ENCODE data around the gene PRLH. TPM values are rescaled to one million over a fixed set of nuclear protein-coding genes. Genes with fewer than 3 reads are reported as not detected.

The PRLH gene
- total and polyA plus RNA-seq, 2 donors = not detected

- H3K4me1 ChIP-seq (ENCODE audit: insufficient read depth) = no peaks in the 10 kb centered on the region
- H3K27ac ChIP-seq (ENCODE audit: low read depth) = no peak overlapping the region
- WGBS = 72% methylated on average over 13 of the region's 13 CpGs
- DNase-seq (ENCODE audit: extremely low spot score) = no peak
- H3K4me3 ChIP-seq (ENCODE audit: low read depth, low read length) = no peak overlapping the region
- H3K36me3 ChIP-seq (ENCODE audit: insufficient read depth) = no peaks in the 10 kb centered on the region
Measured at GRCh38 chr2:237546876-237547395, 19.4 kb upstream of the PRLH start.

- WGBS = 47% methylated on average over 11 of the region's 11 CpGs
- no peak overlapping the region for H3K27ac ChIP-seq (ENCODE audit: low read depth)
- no peak overlapping the region for H3K4me3 ChIP-seq (ENCODE audit: low read depth, low read length)
- no peaks in the 10 kb centered on the region for H3K4me1 ChIP-seq (ENCODE audit: insufficient read depth)
- H3K36me3 ChIP-seq (ENCODE audit: insufficient read depth) = no peaks in the 10 kb centered on the region
- no peak for DNase-seq (ENCODE audit: extremely low spot score)
Measured at GRCh38 chr2:237547841-237548416, 18.4 kb upstream of the PRLH start.

GRCh38 chr2:237549216-237549615 is 17.2 kb upstream of the PRLH start:
- 86% methylated on average over 8 of the region's 8 CpGs for WGBS
- Histone ChIP-seq H3K36me3 (ENCODE audit: insufficient read depth) (no peaks in the 10 kb centered on the region), H3K4me3 (ENCODE audit: low read depth, low read length) (no peak overlapping the region), H3K27ac (ENCODE audit: low read depth) (no peak overlapping the region), H3K4me1 (ENCODE audit: insufficient read depth) (no peaks in the 10 kb centered on the region)
- DNase-seq (ENCODE audit: extremely low spot score) = no peak

GRCh38 chr2:237549643-237550415 is 16.5 kb upstream of the PRLH start:
- 78% methylated on average over 17 of the region's 17 CpGs for WGBS

GRCh38 chr2:237551071-237551574 is 15.3 kb upstream of the PRLH start:
- no peaks in the 10 kb centered on the region for H3K36me3 ChIP-seq (ENCODE audit: insufficient read depth)
- DNase-seq (ENCODE audit: extremely low spot score) = no peak
- H3K4me1 ChIP-seq (ENCODE audit: insufficient read depth) = no peaks in the 10 kb centered on the region
- H3K4me3 ChIP-seq (ENCODE audit: low read depth, low read length) = no peak overlapping the region
- no peak overlapping the region for H3K27ac ChIP-seq (ENCODE audit: low read depth)
- 94% methylated on average over 16 of the region's 16 CpGs for WGBS

More at GRCh38 chr2:237549643-237550415, 16.5 kb upstream of the PRLH start:
- no peaks in the 10 kb centered on the region for H3K36me3 ChIP-seq (ENCODE audit: insufficient read depth)
- no peak for DNase-seq (ENCODE audit: extremely low spot score)
- H3K4me1 ChIP-seq (ENCODE audit: insufficient read depth) = no peaks in the 10 kb centered on the region
- H3K27ac ChIP-seq (ENCODE audit: low read depth) = no peak overlapping the region
- H3K4me3 ChIP-seq (ENCODE audit: low read depth, low read length) = no peak overlapping the region

- Histone ChIP-seq H3K27ac (ENCODE audit: low read depth) (no peak overlapping the region), H3K4me3 (ENCODE audit: low read depth, low read length) (no peak overlapping the region), H3K4me1 (ENCODE audit: insufficient read depth) (no peaks in the 10 kb centered on the region), H3K36me3 (ENCODE audit: insufficient read depth) (no peaks in the 10 kb centered on the region)
- no peak for DNase-seq (ENCODE audit: extremely low spot score)
- 80% methylated on average over 6 of the region's 6 CpGs for WGBS
Measured at GRCh38 chr2:237552908-237553307, 13.5 kb upstream of the PRLH start.

- no peak for DNase-seq (ENCODE audit: extremely low spot score)
- H3K4me1 ChIP-seq (ENCODE audit: insufficient read depth) = no peaks in the 10 kb centered on the region
- no peak overlapping the region for H3K27ac ChIP-seq (ENCODE audit: low read depth)
- 80% methylated on average over 7 of the region's 7 CpGs for WGBS
- H3K4me3 ChIP-seq (ENCODE audit: low read depth, low read length) = no peak overlapping the region
- H3K36me3 ChIP-seq (ENCODE audit: insufficient read depth) = no peaks in the 10 kb centered on the region
Measured at GRCh38 chr2:237553948-237554347, 12.4 kb upstream of the PRLH start.

- no peak for DNase-seq (ENCODE audit: extremely low spot score)
- Histone ChIP-seq H3K36me3 (ENCODE audit: insufficient read depth) (no peaks in the 10 kb centered on the region), H3K4me1 (ENCODE audit: insufficient read depth) (no peaks in the 10 kb centered on the region), H3K27ac (ENCODE audit: low read depth) (no peak overlapping the region), H3K4me3 (ENCODE audit: low read depth, low read length) (no peak overlapping the region)
- WGBS = 99% methylated on average over 1 of the region's 1 CpG
Measured at GRCh38 chr2:237555560-237555959, 10.8 kb upstream of the PRLH start.

- no peak overlapping the region for H3K4me3 ChIP-seq (ENCODE audit: low read depth, low read length)
- no peak for DNase-seq (ENCODE audit: extremely low spot score)
- no peaks in the 10 kb centered on the region for H3K4me1 ChIP-seq (ENCODE audit: insufficient read depth)
- no peaks in the 10 kb centered on the region for H3K36me3 ChIP-seq (ENCODE audit: insufficient read depth)
- WGBS = 41% methylated on average over 11 of the region's 11 CpGs
- H3K27ac ChIP-seq (ENCODE audit: low read depth) = no peak overlapping the region
Measured at GRCh38 chr2:237556773-237557632, 9.4 kb upstream of the PRLH start.

- no peak overlapping the region for H3K4me3 ChIP-seq (ENCODE audit: low read depth, low read length)
- H3K36me3 ChIP-seq (ENCODE audit: insufficient read depth) = no peaks in the 10 kb centered on the region
- 73% methylated on average over 4 of the region's 4 CpGs for WGBS
- H3K4me1 ChIP-seq (ENCODE audit: insufficient read depth) = no peaks in the 10 kb centered on the region
- no peak for DNase-seq (ENCODE audit: extremely low spot score)
- no peak overlapping the region for H3K27ac ChIP-seq (ENCODE audit: low read depth)
Measured at GRCh38 chr2:237557633-237558015, 8.8 kb upstream of the PRLH start.

- Histone ChIP-seq H3K27ac (ENCODE audit: low read depth) (no peak overlapping the region), H3K4me3 (ENCODE audit: low read depth, low read length) (no peak overlapping the region), H3K36me3 (ENCODE audit: insufficient read depth) (no peaks in the 10 kb centered on the region), H3K4me1 (ENCODE audit: insufficient read depth) (no peaks in the 10 kb centered on the region)
- WGBS = 51% methylated on average over 22 of the region's 22 CpGs
- no peak for DNase-seq (ENCODE audit: extremely low spot score)
Measured at GRCh38 chr2:237558961-237559641, 7.3 kb upstream of the PRLH start.

GRCh38 chr2:237561221-237561620 is 5.2 kb upstream of the PRLH start:
- no peak overlapping the region for H3K27ac ChIP-seq (ENCODE audit: low read depth)
- no peaks in the 10 kb centered on the region for H3K36me3 ChIP-seq (ENCODE audit: insufficient read depth)
- 91% methylated on average over 7 of the region's 7 CpGs for WGBS
- H3K4me1 ChIP-seq (ENCODE audit: insufficient read depth) = no peaks in the 10 kb centered on the region
- H3K4me3 ChIP-seq (ENCODE audit: low read depth, low read length) = no peak overlapping the region
- no peak for DNase-seq (ENCODE audit: extremely low spot score)

- no peak for DNase-seq (ENCODE audit: extremely low spot score)
- Histone ChIP-seq H3K4me1 (ENCODE audit: insufficient read depth) (no peaks in the 10 kb centered on the region), H3K4me3 (ENCODE audit: low read depth, low read length) (no peak overlapping the region), H3K27ac (ENCODE audit: low read depth) (no peak overlapping the region), H3K36me3 (ENCODE audit: insufficient read depth) (no peaks in the 10 kb centered on the region)
- 26% methylated on average over 14 of the region's 14 CpGs for WGBS
Measured at GRCh38 chr2:237563816-237564215, 2.6 kb upstream of the PRLH start.
